GM12872 (cell line): Measurements from ENCODE around the gene PAQR5.

Source experiments
- TF ChIP-seq, protein P1 (sequence below): IDR thresholded peaks from 3 replicates; pipeline ENCODE4 v1.5.1; 2011; ENCODE audit warnings: low read depth, mild to moderate bottlenecking, low read length, moderate library complexity; ENCODE audit not compliant: insufficient read depth

The PAQR5 gene

DNA sequence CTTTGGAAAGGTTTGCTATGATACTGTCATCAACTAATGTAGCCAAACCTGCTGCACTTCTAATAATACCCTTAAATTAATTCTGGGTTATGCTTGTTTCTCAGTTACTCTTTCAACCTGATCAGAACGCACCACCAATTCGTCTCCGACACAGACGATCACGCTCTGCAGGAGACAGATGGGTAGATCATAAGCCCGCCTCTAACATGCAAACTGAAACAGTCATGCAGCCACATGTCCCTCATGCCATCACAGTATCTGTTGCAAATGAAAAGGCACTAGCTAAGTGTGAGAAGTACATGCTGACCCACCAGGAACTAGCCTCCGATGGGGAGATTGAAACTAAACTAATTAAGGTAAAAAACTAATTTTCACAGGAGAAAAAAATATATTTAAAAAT lies 146.0 kb downstream of the PAQR5 start:
- TF ChIP-seq, protein P1, sequence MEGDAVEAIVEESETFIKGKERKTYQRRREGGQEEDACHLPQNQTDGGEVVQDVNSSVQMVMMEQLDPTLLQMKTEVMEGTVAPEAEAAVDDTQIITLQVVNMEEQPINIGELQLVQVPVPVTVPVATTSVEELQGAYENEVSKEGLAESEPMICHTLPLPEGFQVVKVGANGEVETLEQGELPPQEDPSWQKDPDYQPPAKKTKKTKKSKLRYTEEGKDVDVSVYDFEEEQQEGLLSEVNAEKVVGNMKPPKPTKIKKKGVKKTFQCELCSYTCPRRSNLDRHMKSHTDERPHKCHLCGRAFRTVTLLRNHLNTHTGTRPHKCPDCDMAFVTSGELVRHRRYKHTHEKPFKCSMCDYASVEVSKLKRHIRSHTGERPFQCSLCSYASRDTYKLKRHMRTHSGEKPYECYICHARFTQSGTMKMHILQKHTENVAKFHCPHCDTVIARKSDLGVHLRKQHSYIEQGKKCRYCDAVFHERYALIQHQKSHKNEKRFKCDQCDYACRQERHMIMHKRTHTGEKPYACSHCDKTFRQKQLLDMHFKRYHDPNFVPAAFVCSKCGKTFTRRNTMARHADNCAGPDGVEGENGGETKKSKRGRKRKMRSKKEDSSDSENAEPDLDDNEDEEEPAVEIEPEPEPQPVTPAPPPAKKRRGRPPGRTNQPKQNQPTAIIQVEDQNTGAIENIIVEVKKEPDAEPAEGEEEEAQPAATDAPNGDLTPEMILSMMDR, result no peak

DNA sequence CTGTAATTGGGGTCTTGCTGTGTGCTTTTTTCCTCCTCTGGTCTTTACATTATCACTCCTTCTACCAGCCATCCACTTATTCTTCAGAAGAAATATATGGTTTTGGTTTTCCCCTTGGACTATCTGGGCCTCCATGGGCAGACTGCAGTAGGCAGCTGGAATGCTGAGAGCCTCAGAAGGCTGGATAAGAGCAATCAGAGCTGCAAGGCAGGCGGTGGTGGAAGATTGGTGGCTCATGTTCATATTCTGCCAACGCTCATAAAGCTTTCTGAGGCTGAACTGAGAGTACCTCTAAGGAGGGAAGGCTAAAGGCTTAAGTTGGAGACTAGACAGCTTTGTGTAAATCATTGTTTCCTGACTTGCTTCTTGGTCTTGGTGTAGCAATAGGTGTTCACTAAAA lies 148.2 kb downstream of the PAQR5 start:
- TF ChIP-seq, protein P1, result no peak

DNA sequence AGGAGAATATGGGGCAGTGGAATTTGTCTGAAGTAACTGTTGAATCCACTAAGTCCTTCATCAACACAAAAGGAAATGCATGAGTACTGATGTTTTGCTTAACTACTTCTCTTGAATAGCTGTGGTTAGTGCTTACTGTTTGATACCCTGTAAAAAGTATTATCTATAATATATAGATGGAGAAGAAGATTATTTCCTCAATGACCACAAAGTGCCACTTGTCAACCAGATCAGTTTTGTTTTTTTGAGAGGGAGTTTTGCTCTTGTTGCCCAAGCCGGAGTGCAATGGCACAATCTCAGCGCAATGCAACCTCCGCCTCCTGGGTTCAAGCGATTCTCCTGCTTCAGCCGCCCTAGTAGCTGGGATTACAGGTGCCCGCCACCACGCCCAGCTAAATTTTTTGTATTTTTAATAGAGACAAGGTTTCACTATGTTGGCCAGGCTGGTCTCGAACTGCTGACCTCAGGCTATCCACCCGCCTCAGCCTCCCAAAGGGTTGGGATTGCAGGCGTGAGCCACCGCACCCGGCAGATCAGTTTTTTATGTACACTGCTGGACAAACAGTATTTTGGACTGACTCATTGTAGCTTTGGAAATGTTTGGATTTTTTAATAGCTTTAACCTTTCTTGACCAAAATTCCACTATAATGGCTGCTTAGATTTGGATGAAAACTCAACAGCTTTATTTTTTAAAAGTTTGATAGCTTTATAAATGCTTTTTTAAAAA lies 152.4 kb downstream of the PAQR5 start:
- TF ChIP-seq, protein P1, result no peak

DNA sequence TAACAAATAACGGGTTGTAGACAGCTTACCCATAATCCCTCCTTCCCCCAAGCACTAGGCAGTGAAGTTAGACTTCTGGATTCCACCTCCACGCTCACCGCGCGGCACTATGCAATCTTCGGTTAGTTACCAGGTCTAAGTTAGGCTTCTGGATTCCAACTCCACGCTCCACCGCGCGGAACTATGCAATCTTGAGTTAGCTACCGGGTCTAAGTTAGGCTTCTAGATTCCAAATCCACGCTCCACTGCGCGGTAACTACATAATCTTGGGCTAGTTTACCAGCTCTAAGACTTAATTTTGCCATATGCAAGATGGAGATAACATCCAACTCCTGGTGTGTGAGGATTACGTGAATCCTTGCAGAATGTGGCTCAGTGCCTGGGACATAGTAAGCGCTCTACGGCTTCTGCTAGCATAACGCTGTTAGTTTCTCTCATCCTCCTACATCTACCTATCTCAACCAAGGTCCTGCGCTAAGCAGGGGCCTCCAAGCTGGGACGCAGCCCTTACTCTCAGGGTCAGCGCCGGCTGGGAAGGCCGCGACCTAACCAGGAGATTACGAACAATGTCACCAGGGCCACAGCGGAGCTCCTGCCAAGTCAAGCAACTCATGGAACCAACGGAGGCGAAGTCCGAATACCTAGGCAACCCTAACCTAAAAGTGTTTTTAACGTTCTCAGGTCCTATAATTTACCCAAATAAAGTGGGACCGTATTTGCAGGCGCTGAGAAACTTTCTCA lies 153.4 kb downstream of the PAQR5 start:
- TF ChIP-seq, protein P1, result no peak

DNA sequence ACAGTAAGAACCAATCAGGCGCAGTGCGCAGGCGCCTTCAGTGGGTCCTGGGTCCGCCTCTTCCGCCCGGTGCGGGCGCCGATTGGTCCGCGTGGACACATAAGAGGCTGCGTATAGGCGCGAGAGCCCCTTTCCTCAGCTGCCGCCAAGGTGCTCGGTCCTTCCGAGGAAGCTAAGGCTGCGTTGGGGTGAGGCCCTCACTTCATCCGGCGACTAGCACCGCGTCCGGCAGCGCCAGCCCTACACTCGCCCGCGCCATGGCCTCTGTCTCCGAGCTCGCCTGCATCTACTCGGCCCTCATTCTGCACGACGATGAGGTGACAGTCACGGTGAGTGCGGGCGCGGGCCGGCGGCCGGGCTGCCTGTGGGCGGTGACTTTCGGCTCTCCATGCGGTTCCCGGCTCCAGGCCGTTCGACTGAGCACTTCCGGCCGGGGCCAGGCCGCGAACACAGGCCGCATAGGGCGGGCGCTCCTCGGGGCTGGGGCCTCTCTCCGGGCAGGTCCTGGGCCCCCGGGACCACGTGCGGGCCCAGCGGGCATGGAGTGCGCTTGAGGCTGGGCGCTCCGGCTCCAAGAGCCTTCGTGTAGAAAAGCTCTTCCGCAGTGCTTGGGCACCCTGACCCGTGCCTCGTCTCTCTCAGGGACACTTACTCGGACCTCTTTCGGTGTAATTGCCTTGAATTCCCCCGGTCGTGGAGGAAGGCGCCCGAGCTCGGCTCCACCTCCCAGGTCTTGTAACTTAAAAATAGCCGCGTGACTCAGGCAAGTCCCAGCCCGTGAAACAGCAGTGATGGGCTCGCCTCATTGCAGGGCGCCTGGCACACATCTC lies 154.2 kb downstream of the PAQR5 start, which contains the start of gene RPLP1:
RPLP1 (plus strand) TSS at position 127 of the 830 bp plus-strand sequence; CDS start at position 258, 131 bp downstream.
- TF ChIP-seq, protein P1, result no peak

DNA sequence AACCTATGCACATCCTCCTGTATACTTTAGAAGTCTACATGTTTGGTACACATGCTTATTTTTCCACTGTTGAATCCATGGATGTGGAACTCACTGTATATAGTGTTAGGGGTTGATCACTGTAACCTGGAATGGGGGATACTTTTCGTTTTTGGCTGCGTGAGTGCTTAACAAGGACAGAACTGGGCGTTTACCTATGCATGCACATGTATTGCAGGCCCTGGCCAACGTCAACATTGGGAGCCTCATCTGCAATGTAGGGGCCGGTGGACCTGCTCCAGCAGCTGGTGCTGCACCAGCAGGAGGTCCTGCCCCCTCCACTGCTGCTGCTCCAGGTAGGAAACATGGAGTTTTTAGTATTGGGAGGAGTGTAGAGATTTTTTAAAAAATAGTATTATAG lies 156.2 kb downstream of the PAQR5 start:
- TF ChIP-seq, protein P1, result no peak
